Cardiac atrium fibroblast (primary cell): ENCODE measurements around the gene CTSS. TPM values are rescaled to one million over a fixed set of nuclear protein-coding genes. Genes with fewer than 3 reads are reported as not detected.

Experiments
- total RNA-seq: library from RNA; depleted of rRNA; stranded (reverse); fragments of >200 nt; gene quantifications from 2 replicates; pipeline ENCODE4 v1.2.3, GENCODE V29; 2015

CTSS gene
- total RNA-seq = 2.0 and 3.1 TPM in 2 replicates

GRCh38 chr1:150765296-150765976 is at the start of gene CTSS:
Gene CTSS (minus strand): TSS chr1:150765778. CDS start chr1:150764763, 1,015 bp downstream.

GRCh38 chr1:150808121-150808520 is 42.5 kb upstream of the CTSS start, which contains the start of gene CTSK:
Gene CTSK (minus strand): TSS chr1:150808260. CDS start chr1:150806805, 1,455 bp downstream.

GRCh38 chr1:150720703-150721102 is 44.9 kb downstream of the CTSS start, which contains the start of gene HORMAD1:
Gene HORMAD1 (minus strand): TSS chr1:150720895. CDS start chr1:150719505, 1,390 bp downstream.

GRCh38 chr1:150696995-150697927 is 68.3 kb downstream of the CTSS start, which contains the start of gene GOLPH3L:
Gene GOLPH3L (minus strand): TSS chr1:150697154. CDS start chr1:150694838, 2,316 bp downstream.

Other genes starting within 250 kb of the CTSS start
- gene ADAMTSL4, start 216.4 kb downstream of the CTSS start, total RNA-seq = 9.4 and 25.8 TPM in 2 replicates
- 224 and 236 TPM in 2 replicates for gene MCL1, start 186.2 kb downstream of the CTSS start, total RNA-seq
- gene ENSA, start 136.2 kb downstream of the CTSS start, total RNA-seq = 64.6 and 207 TPM in 2 replicates
- 12.8 and 33.4 TPM in 2 replicates for gene GOLPH3L, start 68.6 kb downstream of the CTSS start, total RNA-seq
- gene HORMAD1, start 44.9 kb downstream of the CTSS start, total RNA-seq = not detected in 2 replicates
- gene CTSK, start 42.5 kb upstream of the CTSS start, total RNA-seq = 13.8 and 18.4 TPM in 2 replicates
- gene ARNT, start 110.8 kb upstream of the CTSS start, total RNA-seq = 27.6 and 36.8 TPM in 2 replicates
- not detected in 2 replicates for gene CTXND2, start 121.4 kb upstream of the CTSS start, total RNA-seq
- gene SETDB1, start 160.6 kb upstream of the CTSS start, total RNA-seq = 17.7 and 26.5 TPM in 2 replicates
- 121 and 138 TPM in 2 replicates for gene CERS2, start 209.1 kb upstream of the CTSS start, total RNA-seq
- not detected in 2 replicates for gene ANXA9, start 216.5 kb upstream of the CTSS start, total RNA-seq
- gene MINDY1, start 241.1 kb upstream of the CTSS start, total RNA-seq = 3.8 and 10.7 TPM in 2 replicates
- 19.0 and 19.9 TPM in 2 replicates for gene PRUNE1, start 242.7 kb upstream of the CTSS start, total RNA-seq